Inferior parietal cortex (tissue), 1 donor: Measurements from ENCODE around the gene STOX2.
A peak's percentile ranks its signal among the peaks of the same experiment; 100 is the strongest.
"Not testable (repeated sequence)": the region's sequence is repeated elsewhere in the genome, so short reads cannot be mapped to it uniquely, and the experiment has no call there.

Experiments used
- DNase-seq: peaks from one replicate; pipeline ENCODE4 v3.0.0-alpha.2; 2016; ENCODE audit errors: extremely low spot score

STOX2 gene

GRCh38 chr4:183936047-183936446 is 30.9 kb downstream of the STOX2 start:
- no peak for DNase-seq

- no peak for DNase-seq
Observed at GRCh38 chr4:183936574-183937345, 31.7 kb downstream of the STOX2 start.

- DNase-seq = no peak
Observed at GRCh38 chr4:183940864-183941263, 35.8 kb downstream of the STOX2 start.

GRCh38 chr4:183941964-183942363 is 36.9 kb downstream of the STOX2 start:
- DNase-seq = no peak

GRCh38 chr4:183945741-183946140 is 40.6 kb downstream of the STOX2 start:
- no peak for DNase-seq

GRCh38 chr4:183950536-183950935 is 45.4 kb downstream of the STOX2 start:
- no peak for DNase-seq

GRCh38 chr4:183952652-183953051 is 47.5 kb downstream of the STOX2 start:
- not testable (repeated sequence) for DNase-seq

- peak; percentile 50 for DNase-seq
Observed at GRCh38 chr4:183959319-183960045, 54.4 kb downstream of the STOX2 start.

GRCh38 chr4:183960046-183960420 is 54.9 kb downstream of the STOX2 start:
- peak; percentile 98 for DNase-seq

- DNase-seq = peak; percentile 62
Observed at GRCh38 chr4:183960962-183961541, 55.9 kb downstream of the STOX2 start.

GRCh38 chr4:183961795-183962194 is 56.7 kb downstream of the STOX2 start:
- DNase-seq = peak; percentile 31

GRCh38 chr4:183962419-183962818 is 57.3 kb downstream of the STOX2 start:
- no peak for DNase-seq

- no peak for DNase-seq
Observed at GRCh38 chr4:183966371-183966770, 61.3 kb downstream of the STOX2 start.

- no peak for DNase-seq
Observed at GRCh38 chr4:183967266-183967665, 62.2 kb downstream of the STOX2 start.

- no peak for DNase-seq
Observed at GRCh38 chr4:183968502-183968901, 63.4 kb downstream of the STOX2 start.

GRCh38 chr4:183968931-183969330 is 63.8 kb downstream of the STOX2 start:
- no peak for DNase-seq

- DNase-seq = no peak
Observed at GRCh38 chr4:183969596-183969995, 64.5 kb downstream of the STOX2 start.

GRCh38 chr4:183971929-183972490 is 66.9 kb downstream of the STOX2 start:
- DNase-seq = no peak

- no peak for DNase-seq
Observed at GRCh38 chr4:183977707-183978106, 72.6 kb downstream of the STOX2 start.

GRCh38 chr4:183984566-183984965 is 79.5 kb downstream of the STOX2 start:
- no peak for DNase-seq

- no peak for DNase-seq
Observed at GRCh38 chr4:183985786-183986185, 80.7 kb downstream of the STOX2 start.

GRCh38 chr4:183986291-183986970 is 81.3 kb downstream of the STOX2 start:
- DNase-seq = no peak
